GM19351 (cell line): ENCODE results near the gene BANP.
"Not testable (repeated sequence)": the region's sequence is repeated elsewhere in the genome, so short reads cannot be mapped to it uniquely, and the experiment has no call there.

ENCODE experiments used
- ATAC-seq: cut with Tn5 transposase; IDR thresholded peaks from one replicate; pipeline ENCODE4 v1.9.1; 2021; ENCODE audit warnings: mild to moderate bottlenecking, moderate library complexity; ENCODE audit not compliant: unreplicated experiment

BANP gene

GRCh38 chr16:88076211-88076931 lies 125.1 kb downstream of the BANP start:
- ATAC-seq: no peak

- ATAC-seq: not testable (repeated sequence)
These were observed 125.7 kb downstream of the BANP start for GRCh38 chr16:88076932-88077320.

GRCh38 chr16:88077328-88078108 lies 126.3 kb downstream of the BANP start:
- ATAC-seq: no peak

- ATAC-seq: no peak
These were observed 127.0 kb downstream of the BANP start for GRCh38 chr16:88078111-88078775.

GRCh38 chr16:88083582-88083981 lies 132.3 kb downstream of the BANP start:
- ATAC-seq: no peak

GRCh38 chr16:88084881-88085280 lies 133.6 kb downstream of the BANP start:
- no peak for ATAC-seq

- ATAC-seq: no peak
These were observed 135.6 kb downstream of the BANP start for GRCh38 chr16:88086571-88087516.

GRCh38 chr16:88087517-88087877 lies 136.3 kb downstream of the BANP start:
- no peak for ATAC-seq

GRCh38 chr16:88088161-88088581 lies 136.9 kb downstream of the BANP start:
- no peak for ATAC-seq

- not testable (repeated sequence) for ATAC-seq
These were observed 137.4 kb downstream of the BANP start for GRCh38 chr16:88088611-88089010.

- not testable (repeated sequence) for ATAC-seq
These were observed 137.8 kb downstream of the BANP start for GRCh38 chr16:88089071-88089470.

- ATAC-seq: not testable (repeated sequence)
These were observed 138.6 kb downstream of the BANP start for GRCh38 chr16:88089632-88090376.

- ATAC-seq: not testable (repeated sequence)
These were observed 139.3 kb downstream of the BANP start for GRCh38 chr16:88090377-88091175.

GRCh38 chr16:88091221-88091971 lies 140.2 kb downstream of the BANP start:
- not testable (repeated sequence) for ATAC-seq

- ATAC-seq: not testable (repeated sequence)
These were observed 140.7 kb downstream of the BANP start for GRCh38 chr16:88091972-88092302.

- ATAC-seq: not testable (repeated sequence)
These were observed 141.7 kb downstream of the BANP start for GRCh38 chr16:88092791-88093555.

- not testable (repeated sequence) for ATAC-seq
These were observed 142.5 kb downstream of the BANP start for GRCh38 chr16:88093556-88094252.
